Nephron (organoid): ENCODE data around the gene KIF12.

Source experiments
- H3K27ac Mint-ChIP-seq, 3 experiments: 2 replicates each; pipeline ENCODE4 v1.8.0; 2020; ENCODE audit warnings: mixed read lengths in 3 of 3, mild to moderate bottlenecking in 2 of 3, moderate library complexity in 1 of 3
- H3K27me3 Mint-ChIP-seq: 2 replicates; pipeline ENCODE4 v1.8.0; 2021; ENCODE audit warnings: low read depth, mild to moderate bottlenecking, moderate library complexity, mixed read lengths
- H3K36me3 Mint-ChIP-seq: 2 replicates; pipeline ENCODE4 v1.8.0; 2020; ENCODE audit warnings: low read depth, mixed read lengths
- H3K4me1 Mint-ChIP-seq: 2 replicates; pipeline ENCODE4 v1.8.0; 2020; ENCODE audit warnings: mixed read lengths
- H3K4me3 Mint-ChIP-seq, 3 experiments: 2 replicates each; pipeline ENCODE4 v1.8.0; 2020; ENCODE audit warnings: mild to moderate bottlenecking in 3 of 3, mixed read lengths in 3 of 3, moderate library complexity in 2 of 3
- H3K9me3 Mint-ChIP-seq: 2 replicates; pipeline ENCODE4 v1.8.0; 2020; ENCODE audit warnings: mixed read lengths
- CTCF ChIP-seq, 3 experiments: fragments of 200-600 bp; sonication (generic); IDR thresholded peaks; one replicate each; pipeline ENCODE4 v1.5.0; 2021; ENCODE audit warnings: antibody characterized with exemption in 3 of 3; ENCODE audit not compliant: unreplicated experiment in 3 of 3

KIF12 gene

GRCh38 chr9:114096866-114097612 lies 2.1 kb downstream of the KIF12 start:
- TF ChIP-seq CTCF (IDR thresholded peaks at IDR 0.05; ENCODE audit: unreplicated experiment in 3 of 3), result no peak
- Mint-ChIP-seq H3K9me3 (peaks cover 7% of the 10 kb centered on the region), H3K4me3 (peak overlapping the region; percentile 75 to 81 (median 78)), H3K27me3 (peaks cover 48% of the 10 kb centered on the region), H3K27ac (peak overlapping the region in 2 of 3 experiments; percentile 64 to 70), H3K4me1 (peaks cover 30% of the 10 kb centered on the region), H3K36me3 (peaks cover 16% of the 10 kb centered on the region)

- H3K36me3 Mint-ChIP-seq, result peaks cover 12% of the 10 kb centered on the region
- H3K9me3 Mint-ChIP-seq, result no peaks in the 10 kb centered on the region
- peak overlapping the region in 2 of 3 experiments; percentile 19 to 64 for H3K27ac Mint-ChIP-seq
- H3K27me3 Mint-ChIP-seq, result peaks cover 45% of the 10 kb centered on the region
- peak in 2 of 3 experiments; percentile 11 to 32 for TF ChIP-seq CTCF (IDR thresholded peaks at IDR 0.05; ENCODE audit: unreplicated experiment in 3 of 3)
- H3K4me1 Mint-ChIP-seq, result peaks cover 30% of the 10 kb centered on the region
- H3K4me3 Mint-ChIP-seq, result peak overlapping the region; percentile 42 to 78 (median 53)
These were observed 3.0 kb downstream of the KIF12 start for GRCh38 chr9:114096041-114096511.

- H3K4me1 Mint-ChIP-seq, result peaks cover 25% of the 10 kb centered on the region
- no peak overlapping the region for H3K4me3 Mint-ChIP-seq
- peaks cover 39% of the 10 kb centered on the region for H3K27me3 Mint-ChIP-seq
- H3K36me3 Mint-ChIP-seq, result peaks cover 12% of the 10 kb centered on the region
- H3K9me3 Mint-ChIP-seq, result no peaks in the 10 kb centered on the region
- H3K27ac Mint-ChIP-seq, result no peak overlapping the region
- no peak for TF ChIP-seq CTCF (IDR thresholded peaks at IDR 0.05; ENCODE audit: unreplicated experiment in 3 of 3)
These were observed 4.1 kb downstream of the KIF12 start for GRCh38 chr9:114094971-114095370.

- H3K4me1 Mint-ChIP-seq, result peaks cover 15% of the 10 kb centered on the region
- H3K4me3 Mint-ChIP-seq, result no peak overlapping the region
- H3K36me3 Mint-ChIP-seq, result peaks cover 12% of the 10 kb centered on the region
- TF ChIP-seq CTCF (IDR thresholded peaks at IDR 0.05; ENCODE audit: unreplicated experiment in 3 of 3), result no peak
- peaks cover 34% of the 10 kb centered on the region for H3K27me3 Mint-ChIP-seq
- no peak overlapping the region for H3K27ac Mint-ChIP-seq
- no peaks in the 10 kb centered on the region for H3K9me3 Mint-ChIP-seq
These were observed 5.2 kb downstream of the KIF12 start for GRCh38 chr9:114093761-114094505.

GRCh38 chr9:114093031-114093471 lies 6.0 kb downstream of the KIF12 start:
- Mint-ChIP-seq H3K36me3 (peaks cover 12% of the 10 kb centered on the region), H3K9me3 (no peaks in the 10 kb centered on the region), H3K27ac (peak overlapping the region in 1 of 3 experiments; percentile 14), H3K4me1 (peaks cover 13% of the 10 kb centered on the region), H3K4me3 (no peak overlapping the region), H3K27me3 (peaks cover 32% of the 10 kb centered on the region)
- TF ChIP-seq CTCF (IDR thresholded peaks at IDR 0.05; ENCODE audit: unreplicated experiment in 3 of 3), result no peak
